Measurements from ENCODE around the gene IARS1.

The IARS1 gene

DNA sequence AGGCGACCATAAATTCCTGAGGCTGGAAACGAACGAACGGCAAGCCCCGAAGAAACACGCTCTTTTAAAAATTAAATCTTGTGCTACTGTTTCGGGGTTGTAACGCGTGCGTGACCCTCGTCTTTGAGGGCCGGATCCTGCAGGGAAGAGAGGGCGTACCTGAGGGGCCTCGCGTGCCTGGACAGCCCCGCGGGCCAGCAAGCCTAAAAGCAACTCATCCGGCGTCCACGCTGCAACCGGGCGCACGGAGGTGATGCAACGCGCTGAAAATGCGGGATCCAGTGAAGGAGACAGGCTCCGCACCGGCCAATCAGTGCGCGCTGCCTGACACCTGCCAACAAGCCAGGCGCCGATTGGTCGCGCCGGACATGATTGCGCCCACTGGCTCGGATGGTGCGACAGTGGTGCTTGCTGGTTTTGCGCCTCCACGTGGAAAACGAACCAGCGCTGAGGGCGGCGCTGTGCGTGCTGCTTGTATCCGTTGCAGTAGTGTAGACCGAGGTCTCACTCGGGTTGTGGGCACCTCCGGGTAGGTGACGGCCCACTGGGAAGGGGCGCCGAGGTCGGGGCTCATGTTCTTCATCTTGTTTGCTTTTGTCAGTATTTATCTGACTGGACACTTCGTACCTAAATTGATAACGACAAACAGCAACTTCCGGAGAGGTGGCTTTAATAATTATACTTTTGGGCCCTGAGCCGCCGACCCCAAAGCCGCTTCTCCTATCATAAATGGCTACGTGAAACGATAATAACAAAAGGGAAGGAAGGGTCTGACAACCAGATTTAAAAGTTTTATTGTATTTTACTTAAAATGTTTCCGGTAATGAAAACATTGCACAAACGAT lies at the start of gene IARS1:
Gene IARS1, minus strand, starts transcription at position 246 of the 845 bp plus-strand sequence. CDS start 4,278 bp downstream, outside the sequence.
- DNase-seq, result peak; percentile 97

DNA sequence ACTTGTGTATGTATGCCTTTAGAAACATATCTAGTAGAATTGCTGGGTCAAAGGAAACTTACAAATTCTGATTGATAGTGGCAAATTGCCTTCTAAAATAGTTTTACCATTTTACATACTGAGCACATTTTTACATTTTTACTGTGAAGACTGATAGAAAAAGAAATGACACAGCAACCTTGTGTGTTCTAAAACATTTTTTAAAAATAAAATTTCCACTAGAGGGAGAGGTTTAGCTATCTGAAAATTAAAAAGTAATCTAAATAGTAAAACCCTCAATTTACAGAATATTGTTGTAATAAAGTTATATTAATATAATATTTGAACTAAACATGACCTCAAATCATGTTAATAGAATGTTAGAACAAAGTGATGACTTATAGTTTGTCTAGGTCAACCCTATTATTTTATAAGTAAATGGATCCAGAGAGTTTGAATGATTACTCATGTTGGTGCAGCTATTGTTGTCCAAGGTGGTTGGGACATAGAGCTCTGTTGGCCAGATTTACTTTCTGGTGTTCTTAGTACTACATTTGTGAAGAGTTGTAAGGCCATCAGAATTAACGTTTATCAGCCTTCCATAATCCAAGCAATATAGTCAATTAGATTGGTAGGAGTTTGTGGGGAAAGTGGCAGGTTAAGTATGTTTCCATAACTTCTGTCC lies 49.5 kb upstream of the IARS1 start:
- DNase-seq, result no peak

- no peak for DNase-seq
Measured at GRCh38 chr9:92341578-92341977, 48.1 kb upstream of the IARS1 start.

DNA sequence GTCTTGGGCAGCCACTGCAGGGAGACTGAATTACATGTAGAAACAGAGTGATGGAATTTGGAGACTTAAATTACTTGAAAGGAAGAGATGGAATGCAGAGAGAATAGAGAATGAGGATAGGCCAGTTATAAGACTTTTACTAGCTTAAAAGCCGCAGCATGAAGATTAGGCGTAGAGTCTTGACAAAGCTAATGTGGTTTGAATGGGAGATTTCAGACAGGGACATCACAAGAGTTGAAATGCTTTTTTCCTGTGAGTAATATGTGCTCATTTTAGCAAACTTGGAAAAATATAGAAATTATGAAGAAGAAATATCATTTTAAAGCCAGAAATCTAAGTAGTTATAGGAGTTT lies 39.8 kb upstream of the IARS1 start:
- DNase-seq, result no peak

DNA sequence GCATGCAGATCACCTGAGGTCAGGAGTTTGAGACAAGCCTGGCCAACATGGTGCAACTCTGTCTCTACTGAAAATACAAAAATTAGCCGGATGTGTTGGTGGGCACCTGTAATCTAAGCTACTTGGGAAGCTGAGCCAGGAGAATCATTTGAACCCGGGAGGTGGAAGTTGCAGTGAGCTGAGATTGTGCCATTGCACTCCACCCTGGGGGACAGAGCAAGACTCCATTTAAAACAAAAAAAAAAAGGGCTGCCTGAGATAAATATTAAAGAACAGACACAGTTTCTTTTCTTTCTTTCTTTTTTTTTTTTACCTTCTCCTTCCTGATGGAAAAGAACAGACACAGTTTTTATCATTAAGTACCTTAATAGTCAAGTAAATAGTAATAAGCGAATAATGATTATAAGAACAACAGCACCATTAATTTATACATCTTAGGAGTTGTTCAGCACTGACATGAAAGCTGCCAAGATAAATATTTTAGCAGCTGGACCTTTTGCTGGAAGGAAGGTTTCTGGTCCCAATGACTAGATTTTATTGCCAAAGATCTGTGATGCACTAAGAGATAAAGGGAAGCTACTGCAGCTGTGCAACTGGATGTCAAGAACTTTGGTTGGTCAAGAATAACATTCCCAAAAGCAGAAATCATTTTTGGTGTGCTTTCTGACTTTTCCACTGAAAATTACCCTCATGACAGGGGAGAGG lies 39.2 kb upstream of the IARS1 start:
- DNase-seq, result no peak

DNA sequence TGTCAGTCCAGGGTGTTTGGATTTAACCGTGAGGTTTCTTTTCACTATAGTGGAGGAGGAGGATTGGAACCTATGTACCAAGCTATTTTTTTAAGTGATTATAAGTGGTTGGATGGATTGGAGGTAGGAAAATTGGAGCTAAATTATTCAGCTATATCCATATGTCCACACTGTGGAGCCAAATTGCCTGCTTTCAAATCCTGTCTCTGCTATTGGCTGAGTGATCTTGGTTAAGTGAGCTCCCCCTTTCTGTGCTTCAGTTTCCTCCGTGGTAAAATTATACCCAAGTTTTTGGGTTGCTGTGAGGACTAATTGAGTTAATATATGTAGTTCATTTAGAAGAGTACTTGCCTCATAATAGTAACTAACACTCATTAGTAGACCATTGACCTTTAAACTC lies 34.7 kb upstream of the IARS1 start:
- DNase-seq, result peak; percentile 9

- no peak for DNase-seq
Measured at GRCh38 chr9:92327283-92327850, 33.9 kb upstream of the IARS1 start.

GRCh38 chr9:92325991-92326500 lies 32.5 kb upstream of the IARS1 start:
- DNase-seq, result no peak

GRCh38 chr9:92325269-92325990 lies 31.9 kb upstream of the IARS1 start, which contains the start of the genes CENPP and NOL8:
TSS of gene CENPP (plus strand) at chr9:92325953.
TSS of gene NOL8 (minus strand) at chr9:92325350. CDS start at chr9:92324161, 1,189 bp downstream.
- DNase-seq, result peak; percentile 96

GRCh38 chr9:92324889-92325268 lies 31.4 kb upstream of the IARS1 start:
- no peak for DNase-seq

GRCh38 chr9:92324431-92324830 lies 30.9 kb upstream of the IARS1 start:
- DNase-seq, result no peak

GRCh38 chr9:92315456-92315855 lies 22.0 kb upstream of the IARS1 start:
- no peak for DNase-seq

DNA sequence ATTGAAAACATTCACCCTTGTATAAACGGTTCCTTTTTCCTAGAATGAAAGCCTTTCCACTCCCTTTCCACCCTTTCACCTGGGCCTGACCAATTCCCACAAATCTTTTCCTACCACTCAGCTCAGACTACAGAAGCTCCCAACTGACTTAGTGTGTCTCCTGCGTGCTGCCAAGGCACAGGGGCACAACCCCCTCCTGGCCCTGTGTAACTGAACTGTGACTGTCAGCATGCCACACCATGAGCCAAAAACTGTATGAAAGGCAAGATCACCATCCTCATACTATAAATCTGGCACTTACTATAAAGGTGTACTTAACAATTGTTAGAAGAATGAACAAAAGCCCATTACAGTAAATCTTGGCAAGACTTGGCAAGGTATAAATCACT lies 20.1 kb upstream of the IARS1 start:
- no peak for DNase-seq

- no peak for DNase-seq
Measured at GRCh38 chr9:92312887-92313623, 19.6 kb upstream of the IARS1 start.

GRCh38 chr9:92310562-92310961 lies 17.1 kb upstream of the IARS1 start:
- DNase-seq, result no peak

DNA sequence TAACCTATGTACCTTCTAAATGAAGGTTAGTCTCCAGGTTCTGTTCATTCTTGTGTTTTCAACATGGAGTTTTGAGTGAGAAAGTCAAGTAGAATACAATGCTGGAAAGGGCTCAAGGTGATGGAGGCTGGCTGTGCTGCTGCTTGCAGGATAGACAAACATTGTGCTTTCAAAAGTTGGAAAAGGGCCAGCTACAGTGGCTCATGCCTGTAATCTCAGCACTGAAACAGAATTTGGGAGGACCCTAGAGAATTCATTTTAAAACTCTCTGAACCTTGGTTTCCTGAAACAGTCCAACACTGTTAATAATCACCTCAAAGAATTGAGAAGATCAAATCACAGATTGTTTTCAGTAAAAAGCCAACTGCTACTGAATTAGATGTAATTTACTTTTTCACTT lies 15.4 kb upstream of the IARS1 start:
- peak; percentile 1 for DNase-seq

- DNase-seq, result no peak
Measured at GRCh38 chr9:92300936-92301335, 7.4 kb upstream of the IARS1 start.

GRCh38 chr9:92299116-92299515 lies 5.6 kb upstream of the IARS1 start:
- no peak for DNase-seq

DNA sequence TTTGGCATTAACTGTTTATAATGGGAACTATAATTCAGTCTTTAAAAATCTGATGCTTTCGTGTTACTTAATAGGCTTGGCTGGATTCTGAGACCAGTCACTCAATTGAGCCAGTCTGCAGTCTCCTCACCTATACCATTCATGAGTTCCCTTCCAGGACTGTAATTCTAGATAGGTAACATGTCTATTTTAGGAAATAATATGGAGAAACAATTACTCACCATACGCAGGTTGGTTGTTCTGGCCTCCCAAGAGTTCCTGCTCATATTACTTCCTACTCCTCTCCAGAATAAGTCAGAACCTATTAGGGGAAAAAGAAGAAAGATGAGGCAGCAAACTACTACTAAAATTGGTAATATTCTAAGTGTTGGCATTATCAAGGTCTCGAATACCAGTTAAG lies 4.5 kb upstream of the IARS1 start:
- DNase-seq, result no peak

DNA sequence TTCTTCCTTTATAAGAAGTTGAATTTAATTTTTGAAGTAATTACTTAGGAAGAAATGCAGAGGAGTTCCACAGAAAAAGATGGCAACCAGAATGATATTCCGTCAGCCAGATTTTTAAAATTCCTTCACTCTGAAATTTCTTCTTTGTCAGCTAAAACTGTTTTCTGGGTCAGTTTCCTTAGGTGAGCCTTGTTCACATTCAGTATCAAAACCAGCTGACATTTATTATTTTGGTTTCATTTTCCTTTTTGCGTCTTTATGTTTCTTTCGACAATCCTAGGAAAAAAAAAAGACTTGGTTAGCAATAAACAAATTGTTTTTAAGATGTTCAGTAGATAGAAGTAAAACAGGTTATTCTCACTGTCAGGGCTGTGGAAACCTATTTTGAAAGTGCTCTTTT lies 4.1 kb upstream of the IARS1 start:
- no peak for DNase-seq

DNA sequence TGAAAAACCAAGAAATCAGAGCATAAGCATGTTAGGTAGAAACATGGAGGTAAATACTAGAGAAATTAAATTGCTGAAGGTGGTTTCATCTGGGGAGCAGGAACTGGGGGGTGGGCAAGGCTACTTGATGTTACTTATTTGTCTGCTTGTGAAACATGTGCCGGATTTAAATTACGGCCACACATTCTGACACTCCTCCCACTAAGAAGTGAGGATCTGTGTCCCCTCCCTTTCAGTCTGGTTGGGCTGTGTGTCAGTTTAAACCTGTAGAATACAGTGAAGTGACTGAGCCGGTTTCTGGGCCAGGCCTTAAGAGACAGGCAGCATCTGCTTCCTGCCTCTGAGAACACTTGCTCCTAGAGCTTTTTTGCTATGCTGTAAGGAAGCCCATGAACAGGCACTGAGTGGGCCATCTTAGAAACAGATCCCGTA lies 2.3 kb upstream of the IARS1 start:
- DNase-seq, result no peak

Measured in NCI-H1092 treated with DMSO at 0.1 percent for 48 hours (cell line).